Measurements from ENCODE around the gene MACF1.

MACF1 gene

GRCh38 chr1:39483276-39483675 lies 278.8 kb downstream of the MACF1 start:
- DNase-seq (ENCODE audit: extremely low spot score): no peak
- ChIA-PET CTCF (no interaction called here), POLR2A (no interaction called here)
- TF ChIP-seq ARNT (IDR thresholded peaks at IDR 0.05) (no peak), ZNF384 (IDR thresholded peaks at IDR 0.05) (no peak), SP1 (IDR thresholded peaks at IDR 0.05) (no peak)

GRCh38 chr1:39484564-39484963 lies 280.1 kb downstream of the MACF1 start:
- ChIA-PET POLR2A (no interaction called here), CTCF (no interaction called here)
- no peak for DNase-seq (ENCODE audit: extremely low spot score)
- TF ChIP-seq FOXA1 (IDR thresholded peaks at IDR 0.05): no peak
- TF ChIP-seq PKNOX1 (IDR thresholded peaks at IDR 0.05): no peak
- no peak for TF ChIP-seq CTBP1 (IDR thresholded peaks at IDR 0.05; ENCODE audit: borderline replicate concordance)

- CTCF ChIA-PET: interaction anchor here (0.6 kb wide), 1 partner anchor 10 kb away, joined by 3 read pairs; no protein-coding TSS in a partner anchor
These were observed 280.7 kb downstream of the MACF1 start for GRCh38 chr1:39485046-39485803.

GRCh38 chr1:39488012-39488545 lies 283.6 kb downstream of the MACF1 start:
- DNase-seq (ENCODE audit: extremely low spot score): no peak
- POLR2A ChIA-PET: no interaction called here
- TF ChIP-seq ZNF384 (IDR thresholded peaks at IDR 0.05) (no peak), CTBP1 (IDR thresholded peaks at IDR 0.05; ENCODE audit: borderline replicate concordance) (no peak), HDGF (IDR thresholded peaks at IDR 0.05; ENCODE audit: borderline replicate concordance) (no peak), SP1 (IDR thresholded peaks at IDR 0.05) (no peak), ELF4 (IDR thresholded peaks at IDR 0.05) (no peak), LEF1 (IDR thresholded peaks at IDR 0.05; ENCODE audit: borderline replicate concordance) (no peak), FOXM1 (IDR thresholded peaks at IDR 0.05; ENCODE audit: borderline replicate concordance) (no peak), TARDBP (IDR thresholded peaks at IDR 0.05) (no peak), L3MBTL2 (conservative IDR thresholded peaks at IDR 0.05) (no peak), FOXK2 (IDR thresholded peaks at IDR 0.05) (no peak), ARNT (IDR thresholded peaks at IDR 0.05) (no peak), NFRKB (IDR thresholded peaks at IDR 0.05) (no peak)
- CTCF ChIA-PET: interaction anchor here (1.1 kb wide), 1 partner anchor 51 kb away, joined by 5 read pairs; no protein-coding TSS in a partner anchor

More at GRCh38 chr1:39485046-39485803, 280.7 kb downstream of the MACF1 start:
- TF ChIP-seq ARNT (IDR thresholded peaks at IDR 0.05) (no peak), FOXK2 (IDR thresholded peaks at IDR 0.05) (no peak), HDGF (IDR thresholded peaks at IDR 0.05; ENCODE audit: borderline replicate concordance) (no peak), LEF1 (IDR thresholded peaks at IDR 0.05; ENCODE audit: borderline replicate concordance) (no peak)
- no peak for DNase-seq (ENCODE audit: extremely low spot score)
- POLR2A ChIA-PET: no interaction called here

- CTCF ChIA-PET: interaction anchor here (0.5 to 1.4 kb wide), 3 partner anchors 13 to 376 kb away, joined by 3 to 6 read pairs (median 3); no protein-coding TSS in a partner anchor
- TF ChIP-seq LEF1 (IDR thresholded peaks at IDR 0.05; ENCODE audit: borderline replicate concordance): no peak
- no peak for TF ChIP-seq L3MBTL2 (conservative IDR thresholded peaks at IDR 0.05)
- TF ChIP-seq FOXK2 (IDR thresholded peaks at IDR 0.05): no peak
- TF ChIP-seq ZNF384 (IDR thresholded peaks at IDR 0.05): no peak
- POLR2A ChIA-PET: interaction anchor here (0.9 kb wide), 1 partner anchor 204 kb away, joined by 3 read pairs; no protein-coding TSS in a partner anchor
- DNase-seq (ENCODE audit: extremely low spot score): no peak
These were observed 284.5 kb downstream of the MACF1 start for GRCh38 chr1:39488793-39489566.

GRCh38 chr1:39489567-39490239 lies 285.2 kb downstream of the MACF1 start:
- no peak for TF ChIP-seq BHLHE40 (IDR thresholded peaks at IDR 0.05; ENCODE audit: borderline replicate concordance)
- TF ChIP-seq TARDBP (IDR thresholded peaks at IDR 0.05): no peak
- TF ChIP-seq ZNF384 (IDR thresholded peaks at IDR 0.05): no peak
- ChIA-PET POLR2A (interaction anchor here (0.9 kb wide), 1 partner anchor 203 kb away, joined by 3 read pairs; no protein-coding TSS in a partner anchor), CTCF (interaction anchor here (0.5 to 1.4 kb wide), 4 partner anchors 13 to 376 kb away, joined by 3 to 6 read pairs (median 3); no protein-coding TSS in a partner anchor)
- no peak for DNase-seq (ENCODE audit: extremely low spot score)

- DNase-seq (ENCODE audit: extremely low spot score): no peak
- ChIA-PET POLR2A (no interaction called here), CTCF (interaction anchor here (0.6 kb wide), 1 partner anchor 226 kb away, joined by 3 read pairs; no protein-coding TSS in a partner anchor)
- TF ChIP-seq NFRKB (IDR thresholded peaks at IDR 0.05) (no peak), BHLHE40 (IDR thresholded peaks at IDR 0.05; ENCODE audit: borderline replicate concordance) (no peak)
These were observed 286.2 kb downstream of the MACF1 start for GRCh38 chr1:39490596-39491145.

Data from HEK293T (cell line).